ENCODE data around the gene SAMD4B. TPM values are rescaled to one million over a fixed set of nuclear protein-coding genes. Genes with fewer than 3 reads are reported as not detected.
"Not testable (repeated sequence)": the region's sequence is repeated elsewhere in the genome, so short reads cannot be mapped to it uniquely, and the experiment has no call there.

The SAMD4B gene
- total and polyA plus RNA-seq, 4 donors = 77.6 to 103 (median 86.8) TPM

- H3K4me3 ChIP-seq = peak overlapping the region; percentile 29
- peak overlapping the region in 1 of 2 donors; percentile 90 for H3K27ac ChIP-seq (ENCODE audit: low read depth in 1 of 2, low read length in 1 of 2)
- ATAC-seq (ENCODE audit: insufficient read depth, low FRiP score) (no peak), DNase-seq (no peak)
- no peaks in the 10 kb centered on the region for H3K27me3 ChIP-seq (ENCODE audit: control insufficient read depth in 3 of 3, insufficient read depth in 3 of 3, low read length in 2 of 3)
- no peak for TF ChIP-seq CTCF (IDR thresholded peaks at IDR 0.05; ENCODE audit: control extremely low read depth, extremely low read depth)
- H3K36me3 ChIP-seq (ENCODE audit: control insufficient read depth in 4 of 4, insufficient read depth in 4 of 4, low read length in 4 of 4) = peaks cover 0 to 3% (median 0%) of the 10 kb centered on the region in 4 donors
- peaks cover 0 to 3% (median 0%) of the 10 kb centered on the region in 5 donors for H3K4me1 ChIP-seq (ENCODE audit: control insufficient read depth in 5 of 5, insufficient read depth in 5 of 5, low read length in 5 of 5)
- H3K9ac ChIP-seq (ENCODE audit: insufficient read depth in 1 of 2, low read length in 2 of 2) = no peak overlapping the region
- WGBS, 2 donors = 20 to 31% methylated on average over 6 of the region's 6 CpGs
- H3K9me3 ChIP-seq (ENCODE audit: control insufficient read depth in 4 of 4, insufficient read depth in 3 of 4, low read length in 3 of 4) = no peaks in the 10 kb centered on the region
Measured at GRCh38 chr19:39335168-39335548, 7.1 kb upstream of the SAMD4B start.

GRCh38 chr19:39336483-39336882, 5.7 kb upstream of the SAMD4B start:
- ATAC-seq (ENCODE audit: insufficient read depth, low FRiP score) = no peak

GRCh38 chr19:39339674-39340073, 2.5 kb upstream of the SAMD4B start:
- peaks cover 7 to 23% (median 10%) of the 10 kb centered on the region in 5 donors for H3K4me1 ChIP-seq (ENCODE audit: control insufficient read depth in 5 of 5, insufficient read depth in 5 of 5, low read length in 5 of 5)
- no peak overlapping the region for H3K4me3 ChIP-seq
- H3K9ac ChIP-seq (ENCODE audit: insufficient read depth in 1 of 2, low read length in 2 of 2) = no peak overlapping the region
- WGBS, 2 donors = 95 to 96% methylated on average over 1 of the region's 1 CpG
- no peaks in the 10 kb centered on the region for H3K9me3 ChIP-seq (ENCODE audit: control insufficient read depth in 4 of 4, insufficient read depth in 3 of 4, low read length in 3 of 4)
- H3K27me3 ChIP-seq (ENCODE audit: control insufficient read depth in 3 of 3, insufficient read depth in 3 of 3, low read length in 2 of 3) = no peaks in the 10 kb centered on the region
- no peak for TF ChIP-seq CTCF (IDR thresholded peaks at IDR 0.05; ENCODE audit: control extremely low read depth, extremely low read depth)
- no peak for DNase-seq
- peak overlapping the region in 1 of 2 donors; percentile 24 for H3K27ac ChIP-seq (ENCODE audit: low read depth in 1 of 2, low read length in 1 of 2)
- H3K36me3 ChIP-seq (ENCODE audit: control insufficient read depth in 4 of 4, insufficient read depth in 4 of 4, low read length in 4 of 4) = peaks cover 0 to 3% (median 0%) of the 10 kb centered on the region in 4 donors
- no peak for ATAC-seq (ENCODE audit: insufficient read depth, low FRiP score)

More at GRCh38 chr19:39336483-39336882, 5.7 kb upstream of the SAMD4B start:
- H3K4me1 ChIP-seq (ENCODE audit: control insufficient read depth in 5 of 5, insufficient read depth in 5 of 5, low read length in 5 of 5) = peaks cover 0 to 8% (median 7%) of the 10 kb centered on the region in 5 donors
- H3K27ac ChIP-seq (ENCODE audit: low read depth in 1 of 2, low read length in 1 of 2) = no peak overlapping the region
- H3K36me3 ChIP-seq (ENCODE audit: control insufficient read depth in 4 of 4, insufficient read depth in 4 of 4, low read length in 4 of 4) = peaks cover 0 to under 1% (median 0%) of the 10 kb centered on the region in 4 donors
- no peak overlapping the region for H3K9ac ChIP-seq (ENCODE audit: insufficient read depth in 1 of 2, low read length in 2 of 2)
- DNase-seq = no peak
- H3K27me3 ChIP-seq (ENCODE audit: control insufficient read depth in 3 of 3, insufficient read depth in 3 of 3, low read length in 2 of 3) = no peaks in the 10 kb centered on the region
- 63 to 69% methylated on average over 3 of the region's 3 CpGs for WGBS, 2 donors
- no peaks in the 10 kb centered on the region for H3K9me3 ChIP-seq (ENCODE audit: control insufficient read depth in 4 of 4, insufficient read depth in 3 of 4, low read length in 3 of 4)
- TF ChIP-seq CTCF (IDR thresholded peaks at IDR 0.05; ENCODE audit: control extremely low read depth, extremely low read depth) = no peak
- no peak overlapping the region for H3K4me3 ChIP-seq

- H3K27me3 ChIP-seq (ENCODE audit: control insufficient read depth in 3 of 3, insufficient read depth in 3 of 3, low read length in 2 of 3); ATAC-seq (ENCODE audit: insufficient read depth, low FRiP score); H3K27ac ChIP-seq (ENCODE audit: low read depth in 1 of 2, low read length in 1 of 2); H3K36me3 ChIP-seq (ENCODE audit: control insufficient read depth in 4 of 4, insufficient read depth in 4 of 4, low read length in 4 of 4); DNase-seq; H3K9me3 ChIP-seq (ENCODE audit: control insufficient read depth in 4 of 4, insufficient read depth in 3 of 4, low read length in 3 of 4); H3K9ac ChIP-seq (ENCODE audit: insufficient read depth in 1 of 2, low read length in 2 of 2); H3K4me3 ChIP-seq: not testable (repeated sequence)
- 68 to 78% methylated on average over 7 of the region's 7 CpGs for WGBS, 2 donors
- peaks cover 7 to 25% (median 10%) of the 10 kb centered on the region in 5 donors for H3K4me1 ChIP-seq (ENCODE audit: control insufficient read depth in 5 of 5, insufficient read depth in 5 of 5, low read length in 5 of 5)
Measured at GRCh38 chr19:39340156-39340555, 2.1 kb upstream of the SAMD4B start.
